ENCODE results near the gene SMCO2. TPM values are rescaled to one million over a fixed set of nuclear protein-coding genes. Genes with fewer than 3 reads are reported as not detected.

SMCO2 gene
- total RNA-seq, 1 experiment from 2014 or later: 0.20 TPM

DNA sequence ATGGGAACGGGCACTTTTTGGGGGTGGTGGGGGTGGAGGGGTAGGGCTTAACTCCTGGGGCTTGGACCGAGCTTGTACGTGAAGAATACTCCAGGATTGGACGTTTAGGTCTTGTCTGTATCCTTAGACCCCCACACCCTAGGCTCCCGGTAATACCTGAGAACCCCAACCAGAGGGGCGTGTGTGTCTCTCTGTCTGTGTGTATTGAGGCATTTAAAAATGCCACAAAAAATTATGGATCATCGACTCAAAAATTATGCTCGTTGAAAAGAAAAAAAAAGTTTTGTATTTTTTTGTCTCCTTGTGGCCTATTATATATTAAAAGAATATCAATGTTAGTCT, 77.9 kb downstream of the SMCO2 start:
- no peak overlapping the region for H2BK120ac ChIP-seq (ENCODE audit: low read depth, low read length, poor library complexity, severe bottlenecking)
- no peak for TF ChIP-seq CTCF (conservative IDR thresholded peaks at IDR 0.05)
- H3K79me1 ChIP-seq (ENCODE audit: insufficient read depth, low read depth, low read length, poor library complexity, severe bottlenecking): no peaks in the 10 kb centered on the region
- no peaks in the 10 kb centered on the region for H3K9me3 ChIP-seq (ENCODE audit: control insufficient read depth, low read depth, low read length)
- no peak overlapping the region for H2AK5ac ChIP-seq (ENCODE audit: insufficient read length, low read length)
- peaks cover 18% of the 10 kb centered on the region for H3K23me2 ChIP-seq (ENCODE audit: insufficient read length, low read depth, low read length, poor library complexity, severe bottlenecking)
- peak overlapping the region; percentile 79 for H3K4me2 ChIP-seq (ENCODE audit: insufficient read depth, insufficient read length, low read length)
- Mint-ChIP-seq H3K27ac (no peak overlapping the region; a peak in 1 of 7 replicates), H3K27me3 (ENCODE audit: low read depth) (peaks cover 23% of the 10 kb centered on the region), H3K36me3 (ENCODE audit: insufficient read depth in 1 of 3, low read depth in 3 of 3) (peaks cover 0 to 1% (median 0%) of the 10 kb centered on the region in 3 experiments; a peak in 1 of 7 replicates), H3K4me1 (peaks cover 38 to 42% of the 10 kb centered on the region in 2 experiments), H3K4me3 (peak overlapping the region; percentile 87 to 91), H3K9me3 (no peaks in the 10 kb centered on the region)
- H3K4me1 ChIP-seq (ENCODE audit: insufficient read depth, low read length): peaks cover 10% of the 10 kb centered on the region; the same call in 1 of the 2 replicates
- H3K14ac ChIP-seq (ENCODE audit: insufficient read depth, low read length): no peak overlapping the region
- no peak overlapping the region for H3T11ph ChIP-seq (ENCODE audit: low read length)
- no peaks in the 10 kb centered on the region for H4K20me1 ChIP-seq (ENCODE audit: control insufficient read depth, insufficient read depth, insufficient read length)
- no peak overlapping the region for H2BK12ac ChIP-seq (ENCODE audit: insufficient read length, low read depth, low read length)
- H3K18ac ChIP-seq (ENCODE audit: insufficient read length, low read depth, low read length): no peak overlapping the region
- H3K27ac ChIP-seq (ENCODE audit: insufficient read length, low read depth, low read length): no peak overlapping the region
- no peak overlapping the region for H3K9ac ChIP-seq (ENCODE audit: extremely low read depth, insufficient read length, low read length)
- no peak overlapping the region for H2BK20ac ChIP-seq (ENCODE audit: low read depth, low read length, poor library complexity, severe bottlenecking)
- H4K91ac ChIP-seq (ENCODE audit: insufficient read length, low read depth, low read length): no peak overlapping the region
- H2BK5ac ChIP-seq (ENCODE audit: insufficient read length, low read length): no peak overlapping the region
- H3K4ac ChIP-seq (ENCODE audit: low read depth, low read length): no peak overlapping the region
- no peak overlapping the region for H4K8ac ChIP-seq (replicated peaks; ENCODE audit: insufficient read length, low read depth, low read length)
- H3K23ac ChIP-seq (ENCODE audit: insufficient read length, low read depth, low read length): no peak overlapping the region
- DNase-seq: no peak
- no CpG with 5 or more reads among the region's 8 CpGs for WGBS (ENCODE audit: extremely low coverage, insufficient read length, low lambda C conversion rate)
- no peaks in the 10 kb centered on the region for H3K27me3 ChIP-seq (ENCODE audit: insufficient read depth, low read length)
- H4K5ac ChIP-seq (ENCODE audit: insufficient read length, low read depth, low read length): no peak overlapping the region
- H2BK15ac ChIP-seq (ENCODE audit: low read depth, low read length): no peak overlapping the region
- H2AFZ ChIP-seq (ENCODE audit: low read length): no peak overlapping the region
- no peak overlapping the region for H3K56ac ChIP-seq (ENCODE audit: insufficient read length, low read depth, low read length)
- 0 out of 2 replicates have a peak, but pooled peaks cover 2% of the 10 kb centered on the region for H3K79me2 ChIP-seq (ENCODE audit: insufficient read depth, low read length)
